CD4-positive, alpha-beta T cell treated with Interleukin-4 for 4 hours (primary cell): ENCODE measurements around the gene PPP6R2.
A peak's percentile ranks its signal among the peaks of the same experiment; 100 is the strongest.
"Not testable (repeated sequence)": the region's sequence is repeated elsewhere in the genome, so short reads cannot be mapped to it uniquely, and the experiment has no call there.

Source experiments
- DNase-seq: peaks from one replicate; pipeline ENCODE4 v3.0.0-alpha.2; 2020

The PPP6R2 gene

DNA sequence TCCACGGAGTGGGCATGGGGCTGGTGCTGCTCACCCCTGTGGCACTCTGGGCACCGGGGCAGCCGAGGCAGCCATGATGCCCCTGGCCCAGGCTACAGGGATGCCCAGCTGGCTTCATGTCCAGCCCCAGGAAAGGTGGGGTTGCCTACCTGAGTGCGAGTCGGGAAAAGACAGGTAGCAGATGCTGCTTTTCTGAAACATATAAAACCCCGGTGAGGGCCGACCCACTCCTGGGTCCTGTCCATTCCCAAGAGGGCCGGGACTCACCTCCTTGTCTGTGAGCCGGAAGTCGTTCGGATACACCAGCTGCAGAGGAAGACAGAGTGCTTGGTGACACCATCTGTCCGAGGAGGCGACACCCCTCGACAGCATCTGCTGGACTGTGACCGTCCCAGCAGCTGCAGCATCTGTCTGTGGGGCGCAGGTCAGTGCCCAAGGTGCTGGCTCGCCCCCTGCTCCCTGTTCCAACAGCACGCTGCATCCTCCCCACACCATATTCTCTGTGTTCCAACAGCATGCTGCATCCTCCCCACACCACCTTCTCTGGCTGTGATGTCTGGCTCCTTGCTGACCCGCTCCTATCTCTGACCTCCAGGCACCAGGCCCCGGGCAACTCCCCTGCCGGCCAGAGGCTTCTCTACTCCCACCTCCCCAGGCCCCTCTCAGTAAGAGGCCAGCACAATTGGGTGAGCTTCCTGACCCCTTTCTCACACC lies 24.3 kb upstream of the PPP6R2 start:
- DNase-seq = no peak

DNA sequence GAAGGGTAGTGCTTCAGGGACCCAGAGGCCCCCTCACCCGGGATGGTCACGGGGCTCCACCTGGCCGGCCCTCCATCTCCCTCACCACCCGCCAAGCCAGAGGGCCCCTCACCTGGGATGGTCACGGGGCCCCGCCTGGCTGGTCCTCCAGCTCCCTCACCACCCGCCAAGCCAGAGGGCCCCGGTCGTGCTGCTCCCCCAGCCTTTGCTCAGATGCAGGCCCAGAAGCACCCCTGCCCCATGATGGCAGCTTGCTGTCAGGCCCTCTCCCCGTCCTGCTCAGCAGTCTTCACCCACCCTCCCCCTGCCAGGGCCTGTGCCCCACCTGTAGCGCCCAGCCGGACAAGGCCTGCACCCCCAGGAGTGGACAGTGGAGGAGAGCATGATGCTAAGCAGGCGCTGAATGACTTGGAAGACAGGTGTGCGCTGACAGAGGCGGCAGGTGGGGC lies 23.6 kb upstream of the PPP6R2 start:
- DNase-seq = no peak

DNA sequence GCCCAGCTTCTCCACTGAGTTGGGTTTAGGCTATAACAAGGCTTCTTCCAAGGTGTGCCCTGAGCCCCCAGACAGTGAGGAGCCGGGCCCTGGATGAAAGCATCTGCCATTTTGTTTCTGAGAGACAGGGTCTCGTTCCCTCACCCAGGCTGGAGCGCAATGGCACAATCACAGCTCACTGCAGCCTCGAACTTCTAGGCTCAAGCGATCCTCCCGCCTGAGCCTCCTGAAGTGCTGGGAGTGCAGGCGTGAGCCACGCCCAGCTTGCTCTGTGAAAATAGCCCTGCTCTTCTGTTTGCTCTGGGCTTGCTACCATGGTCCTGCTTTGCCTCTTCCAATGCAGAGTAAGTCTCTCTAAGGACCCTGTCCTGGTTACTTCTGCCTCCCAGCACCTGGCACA lies 23.0 kb upstream of the PPP6R2 start:
- DNase-seq = no peak

DNA sequence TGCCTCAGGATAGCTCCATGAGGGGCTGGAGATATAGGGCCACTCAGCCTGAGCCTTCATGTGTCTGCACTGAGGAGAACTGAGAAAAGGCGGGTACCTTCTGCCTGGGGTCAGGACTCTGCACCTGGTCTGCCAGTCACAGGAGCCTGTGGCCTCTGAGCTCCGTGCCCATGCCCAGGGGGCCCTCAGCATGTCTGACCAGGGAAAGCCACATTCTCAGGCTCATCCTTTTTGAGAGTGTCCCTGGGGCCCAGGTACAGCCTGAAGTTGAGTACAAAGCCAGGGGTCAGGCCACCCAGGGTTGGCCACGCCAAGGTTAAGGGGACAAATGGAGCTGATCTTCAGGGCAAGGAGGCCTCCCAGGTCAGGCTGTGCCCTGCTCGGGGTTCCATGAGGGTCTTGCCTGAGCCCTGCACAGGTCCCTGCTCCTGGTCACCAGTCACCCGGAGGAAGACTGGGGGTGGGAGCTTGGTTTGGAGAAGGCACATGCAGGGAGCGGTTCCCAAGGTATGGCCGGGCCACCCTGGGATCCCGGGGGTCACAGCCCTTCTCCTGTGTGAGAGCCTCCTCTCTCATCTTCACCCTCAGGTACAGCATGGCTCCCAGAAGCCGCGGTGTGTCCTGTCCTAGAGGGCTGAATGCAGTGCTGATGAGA lies 22.3 kb upstream of the PPP6R2 start:
- DNase-seq = no peak

DNA sequence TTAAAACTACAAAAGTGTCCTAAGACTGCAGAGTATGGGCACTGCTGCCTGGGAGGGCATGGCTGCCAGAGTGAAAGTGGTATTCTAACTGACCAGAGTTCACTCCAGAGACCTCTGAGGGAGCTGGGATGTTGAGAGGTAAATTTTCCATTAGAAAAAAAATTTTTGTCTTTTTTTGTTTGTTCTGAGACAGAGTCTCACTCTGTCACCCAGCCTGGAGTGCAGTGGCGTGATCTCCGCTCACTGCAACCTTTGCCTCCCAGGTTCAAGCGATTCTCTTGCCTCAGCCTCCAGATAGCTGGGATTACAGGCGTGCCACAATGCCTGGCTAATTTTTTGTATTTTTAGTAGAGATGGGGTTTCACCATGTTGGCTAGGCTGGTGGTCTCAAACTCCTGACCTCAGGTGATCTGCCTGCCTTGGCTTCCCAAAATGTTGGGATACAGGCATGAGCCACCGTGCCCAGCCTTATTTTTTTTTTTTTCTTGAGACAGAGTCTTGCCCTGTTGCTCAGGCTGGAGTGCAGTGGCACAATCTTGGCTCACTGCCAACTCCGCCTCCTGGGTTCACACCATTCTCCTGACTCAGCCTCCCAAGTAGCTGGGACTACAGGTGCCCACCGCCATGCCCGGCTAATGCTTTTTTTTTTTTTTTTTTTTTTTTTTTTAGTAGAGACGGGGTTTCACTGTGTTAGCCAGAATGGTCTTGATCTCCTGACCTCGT lies 20.6 kb upstream of the PPP6R2 start:
- not testable (repeated sequence) for DNase-seq

DNA sequence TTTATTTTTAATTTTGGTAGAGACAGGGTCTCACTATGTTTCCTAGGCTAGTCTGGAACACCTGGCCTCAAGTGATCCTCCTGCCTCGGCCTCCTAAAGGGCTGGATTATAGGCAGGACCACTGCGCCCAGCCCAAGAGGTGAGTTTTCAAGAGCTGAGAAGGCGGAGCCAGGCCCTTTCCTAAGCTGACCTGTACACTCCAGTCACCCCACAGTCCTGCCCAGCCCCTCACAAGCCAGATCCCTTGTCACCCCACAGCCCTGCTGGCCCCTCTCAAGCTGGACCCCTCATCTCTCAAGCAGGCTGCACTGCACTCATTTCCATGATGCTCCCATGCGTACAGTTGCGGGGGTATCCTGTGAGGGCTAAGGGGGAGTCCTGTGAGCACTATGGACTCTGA lies 19.2 kb upstream of the PPP6R2 start:
- DNase-seq = no peak

DNA sequence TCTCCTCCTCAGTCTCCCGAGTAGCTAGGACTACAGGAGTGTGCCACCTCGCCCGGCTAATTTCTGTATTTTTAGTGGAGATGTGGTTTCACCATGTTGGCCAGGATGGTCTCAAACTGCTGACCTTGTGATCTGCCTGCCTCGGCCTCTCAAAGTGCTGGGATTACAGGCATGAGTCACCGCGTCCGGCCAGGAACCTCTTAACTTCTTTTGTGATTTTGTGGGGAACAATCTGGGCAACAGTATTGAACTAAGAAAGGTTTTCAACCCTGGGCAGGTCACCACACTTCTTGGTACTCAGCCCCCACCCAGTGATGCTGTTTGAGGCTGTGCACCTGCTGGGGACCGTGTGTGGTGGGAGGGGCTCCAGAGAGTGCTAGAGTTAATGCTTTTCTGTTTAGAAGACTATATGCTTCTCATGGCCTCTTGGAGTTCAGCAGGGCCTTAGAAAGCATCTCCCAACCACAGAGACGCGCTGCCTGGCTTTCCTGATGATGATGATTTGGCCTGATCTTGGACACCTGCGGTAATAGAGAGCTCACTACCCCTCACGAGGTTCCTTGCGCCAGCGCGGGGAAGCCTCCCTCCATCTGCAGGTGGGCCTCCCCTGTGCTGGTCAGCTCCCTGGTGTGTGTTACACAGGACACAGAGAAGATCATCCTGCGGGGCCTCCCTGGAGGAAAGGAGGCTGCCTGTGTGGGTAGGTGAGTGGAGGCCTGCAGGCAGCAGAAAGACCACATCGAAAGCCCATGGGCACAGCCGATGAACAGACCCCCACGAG lies 17.5 kb upstream of the PPP6R2 start:
- no peak for DNase-seq

DNA sequence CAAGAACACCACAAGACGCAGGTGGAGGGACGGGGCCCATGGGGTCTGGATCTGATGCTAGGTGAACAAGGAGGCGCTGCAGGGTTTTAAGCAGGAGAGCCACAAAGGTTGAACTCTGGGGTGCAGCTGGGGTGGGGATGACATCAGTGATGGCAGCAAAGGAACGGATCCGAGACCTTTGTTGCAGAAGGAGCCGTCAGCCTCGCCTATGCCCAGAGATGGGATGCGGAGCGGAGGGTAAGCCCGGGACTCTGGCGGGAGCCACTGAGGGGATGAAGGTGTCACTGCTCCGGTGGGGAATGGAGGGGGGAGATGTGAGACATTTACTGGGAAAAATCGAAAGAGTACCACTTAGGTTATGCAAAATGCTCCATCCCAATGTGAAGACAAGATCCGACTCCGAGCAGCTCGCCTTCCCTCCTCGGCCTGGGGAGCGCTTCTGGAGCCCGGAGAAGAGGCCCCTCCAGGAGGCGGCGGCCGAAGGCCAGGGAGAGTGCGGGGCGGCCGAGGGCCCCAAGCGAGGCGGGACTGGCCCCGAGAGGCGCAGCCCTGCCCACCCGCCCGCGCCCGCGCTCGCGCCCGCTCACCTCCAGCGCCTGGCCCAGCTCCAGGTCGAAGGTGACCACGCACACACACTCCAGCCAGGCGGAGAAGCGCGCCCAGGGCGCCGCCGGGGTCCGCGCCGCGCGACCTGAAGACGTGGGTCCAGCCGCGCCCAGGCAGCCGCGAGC lies 16.7 kb upstream of the PPP6R2 start:
- DNase-seq = no peak

DNA sequence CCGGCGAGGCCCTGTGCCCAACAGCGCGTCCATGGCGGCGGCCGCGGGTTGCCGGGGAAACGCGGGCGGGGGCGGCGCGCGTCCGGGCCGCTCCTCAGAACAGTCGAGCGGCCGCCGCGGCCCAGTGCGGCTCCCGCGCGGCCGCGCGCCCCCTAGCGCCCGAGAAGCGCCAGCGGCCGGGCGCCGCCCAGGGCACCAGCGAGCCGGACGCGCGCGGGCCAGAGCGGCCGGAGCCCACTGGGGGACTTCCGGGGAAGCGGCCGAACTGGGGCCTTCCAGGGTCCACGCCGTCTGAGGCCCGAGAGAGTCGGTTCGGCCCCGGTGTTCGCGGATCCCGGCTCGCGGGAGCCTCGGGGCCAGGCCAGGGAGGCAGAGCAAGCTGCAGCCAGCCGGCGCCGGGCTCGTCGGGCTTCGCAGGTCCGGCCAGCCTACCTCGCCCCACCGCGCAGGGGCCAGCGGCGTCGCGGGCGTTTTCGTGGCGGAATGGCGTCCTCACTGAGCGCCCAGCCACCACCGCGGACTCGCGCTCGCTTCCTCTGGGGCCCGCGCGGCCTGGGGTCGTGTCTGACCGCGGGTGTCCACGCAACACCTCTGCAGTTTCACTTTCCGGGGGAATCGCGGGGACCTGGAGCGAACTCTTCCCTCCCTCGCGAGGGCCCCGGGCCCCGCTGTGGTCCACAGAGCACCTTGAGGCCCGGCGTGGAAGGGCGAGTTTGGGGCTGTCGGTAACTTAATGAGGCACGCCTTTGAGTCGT lies 16.0 kb upstream of the PPP6R2 start, which contains the start of gene DENND6B:
Gene DENND6B (minus strand): TSS at position 57 of the 755 bp plus-strand sequence. CDS start 24 bp downstream, at position 33.
- DNase-seq = peak; percentile 52

DNA sequence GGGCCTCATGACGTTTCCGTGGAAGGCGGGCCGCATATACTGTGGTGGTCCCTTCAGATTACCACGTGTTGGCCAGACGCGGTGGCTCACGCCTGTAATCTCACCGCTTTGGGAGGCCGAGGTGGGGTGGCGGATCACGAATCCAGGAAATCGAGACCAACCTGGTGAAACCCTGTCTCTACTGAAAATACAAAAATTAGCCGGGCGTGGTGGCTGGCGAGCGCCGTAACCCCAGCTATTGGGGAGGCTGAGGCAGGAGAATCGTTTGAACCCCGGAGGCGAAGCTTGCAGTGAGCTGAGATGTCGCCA lies 15.5 kb upstream of the PPP6R2 start:
- DNase-seq = no peak

DNA sequence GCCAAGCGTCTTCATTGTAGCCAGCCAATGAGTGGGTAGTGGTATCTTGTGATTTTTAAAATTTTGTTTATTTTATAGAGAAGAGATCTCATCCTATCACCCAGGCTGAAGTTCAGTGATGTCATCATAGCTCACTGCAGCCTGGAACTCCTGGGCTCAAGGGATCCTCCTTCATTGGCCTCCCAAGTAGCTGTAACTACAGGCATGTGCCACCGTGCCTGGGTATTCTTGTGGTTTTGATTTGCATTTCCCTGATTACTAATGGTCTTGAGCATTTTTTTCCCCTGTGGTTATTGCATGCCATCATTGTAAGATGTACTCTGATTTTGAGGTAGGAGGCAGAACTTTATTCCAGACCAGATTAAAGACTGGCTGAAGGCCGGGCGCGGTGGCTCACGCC lies 13.9 kb upstream of the PPP6R2 start:
- no peak for DNase-seq

DNA sequence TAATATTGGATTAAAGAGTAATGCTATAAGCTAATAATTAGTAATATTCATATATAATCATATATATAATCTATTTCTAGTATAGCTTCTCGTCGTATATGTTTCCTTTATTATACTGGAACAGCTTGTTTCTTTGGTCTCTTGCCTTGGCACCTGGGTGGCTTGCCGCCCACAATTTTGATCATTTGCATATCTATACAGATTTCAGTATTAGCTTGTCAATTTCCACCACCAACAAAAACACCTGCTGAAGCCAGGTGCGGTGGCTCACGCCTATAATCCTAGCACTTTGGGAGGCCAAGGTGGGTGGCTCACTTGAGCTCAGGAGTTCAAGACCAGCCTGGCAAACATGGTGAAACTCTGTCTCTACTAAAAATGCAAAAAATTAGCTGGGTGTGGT lies 8.7 kb upstream of the PPP6R2 start:
- not testable (repeated sequence) for DNase-seq

DNA sequence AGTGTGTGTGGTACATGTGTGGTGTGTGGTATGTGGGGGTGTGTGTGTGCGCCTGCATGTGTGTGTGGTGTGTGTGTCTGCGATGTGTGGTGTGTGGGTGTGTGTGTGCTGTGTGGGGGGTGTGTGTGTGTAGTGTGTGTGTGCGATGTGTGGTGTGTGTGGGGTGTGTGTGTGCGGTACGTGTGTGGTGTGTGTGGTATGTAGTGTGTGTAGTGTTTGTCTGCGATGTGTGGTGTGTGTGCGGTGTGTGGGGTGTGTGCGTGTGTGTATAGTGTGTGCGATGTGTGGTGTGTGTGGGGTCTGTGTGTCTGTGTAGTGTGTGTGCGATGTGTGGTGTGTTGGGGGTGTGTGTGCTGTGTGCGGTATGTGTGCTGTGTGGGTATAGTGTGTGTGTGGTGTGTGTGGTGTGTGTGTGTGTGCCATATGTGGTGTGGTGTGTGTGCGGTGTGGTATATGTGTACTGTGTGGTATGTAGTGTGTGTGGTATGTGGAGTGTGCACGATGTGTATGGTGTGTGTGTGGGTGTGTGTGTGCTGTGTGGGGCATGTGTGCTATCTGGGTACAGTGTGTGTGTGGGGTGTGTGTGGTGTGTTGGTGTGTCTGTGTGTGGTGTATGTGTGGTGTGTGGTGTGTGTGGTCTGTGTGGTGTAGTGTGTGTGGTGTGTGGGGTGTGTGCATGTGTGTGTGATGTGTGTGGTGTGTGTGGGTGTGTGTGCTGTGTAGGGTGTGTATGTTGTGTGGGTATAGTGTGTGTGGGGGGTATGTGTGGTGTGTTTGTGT lies 5.7 kb upstream of the PPP6R2 start:
- no peak for DNase-seq

DNA sequence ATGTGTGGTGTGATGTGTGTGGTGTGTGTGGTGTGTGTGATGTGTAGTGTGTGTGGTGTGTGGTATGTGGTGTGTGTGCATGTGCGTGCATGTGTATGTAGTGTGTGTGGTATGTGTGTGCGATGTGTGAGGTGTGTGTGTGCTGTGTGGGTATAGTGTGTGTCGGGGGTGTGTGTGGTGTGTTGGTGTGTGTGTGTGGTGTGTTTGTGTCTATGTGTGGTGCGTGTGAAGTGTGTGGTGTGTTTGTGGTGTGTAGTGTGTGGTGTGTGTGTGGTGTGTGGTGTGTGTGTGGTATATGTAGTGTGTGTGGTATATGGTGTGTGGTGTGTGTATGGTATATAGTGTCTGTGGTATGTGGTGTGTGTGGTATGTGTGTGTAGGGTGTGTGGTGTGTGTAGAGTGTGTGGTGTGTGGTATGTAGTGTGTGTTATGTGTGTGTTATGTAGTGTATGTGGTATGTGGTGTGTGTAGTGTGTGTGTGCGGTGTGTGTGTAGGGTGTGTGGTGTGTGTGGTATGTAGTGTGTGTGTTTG lies 5.0 kb upstream of the PPP6R2 start:
- DNase-seq = no peak

DNA sequence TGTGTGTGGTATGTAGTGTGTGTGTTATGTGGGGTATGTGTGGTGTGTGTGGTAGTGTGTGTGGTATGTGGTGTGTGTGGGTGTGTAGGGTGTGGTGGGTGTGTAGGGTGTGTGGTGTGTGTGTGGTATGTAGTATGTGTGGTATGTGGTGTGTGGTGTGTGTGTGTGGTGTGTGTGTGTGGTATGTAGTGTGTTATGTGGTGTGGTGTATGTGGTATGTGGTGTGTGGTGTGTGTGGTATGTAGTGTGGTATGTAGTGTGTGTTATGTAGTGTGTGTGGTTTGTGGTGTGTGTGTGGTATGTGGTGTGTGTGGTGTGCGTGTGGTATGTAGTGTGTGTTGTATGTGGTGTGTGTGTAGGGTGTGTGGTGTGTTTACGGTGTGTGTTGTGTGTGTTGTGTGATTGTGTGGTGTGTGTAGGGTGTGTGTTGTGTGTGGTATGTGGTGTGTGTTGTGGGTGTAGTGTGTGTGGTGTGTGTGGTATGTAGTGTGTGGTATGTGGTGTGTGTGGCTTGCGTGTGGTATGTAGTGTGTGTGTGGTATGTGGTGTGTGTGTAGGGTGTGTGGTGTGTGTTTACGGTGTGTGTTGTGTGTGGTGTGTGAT lies 4.2 kb upstream of the PPP6R2 start:
- DNase-seq = no peak

DNA sequence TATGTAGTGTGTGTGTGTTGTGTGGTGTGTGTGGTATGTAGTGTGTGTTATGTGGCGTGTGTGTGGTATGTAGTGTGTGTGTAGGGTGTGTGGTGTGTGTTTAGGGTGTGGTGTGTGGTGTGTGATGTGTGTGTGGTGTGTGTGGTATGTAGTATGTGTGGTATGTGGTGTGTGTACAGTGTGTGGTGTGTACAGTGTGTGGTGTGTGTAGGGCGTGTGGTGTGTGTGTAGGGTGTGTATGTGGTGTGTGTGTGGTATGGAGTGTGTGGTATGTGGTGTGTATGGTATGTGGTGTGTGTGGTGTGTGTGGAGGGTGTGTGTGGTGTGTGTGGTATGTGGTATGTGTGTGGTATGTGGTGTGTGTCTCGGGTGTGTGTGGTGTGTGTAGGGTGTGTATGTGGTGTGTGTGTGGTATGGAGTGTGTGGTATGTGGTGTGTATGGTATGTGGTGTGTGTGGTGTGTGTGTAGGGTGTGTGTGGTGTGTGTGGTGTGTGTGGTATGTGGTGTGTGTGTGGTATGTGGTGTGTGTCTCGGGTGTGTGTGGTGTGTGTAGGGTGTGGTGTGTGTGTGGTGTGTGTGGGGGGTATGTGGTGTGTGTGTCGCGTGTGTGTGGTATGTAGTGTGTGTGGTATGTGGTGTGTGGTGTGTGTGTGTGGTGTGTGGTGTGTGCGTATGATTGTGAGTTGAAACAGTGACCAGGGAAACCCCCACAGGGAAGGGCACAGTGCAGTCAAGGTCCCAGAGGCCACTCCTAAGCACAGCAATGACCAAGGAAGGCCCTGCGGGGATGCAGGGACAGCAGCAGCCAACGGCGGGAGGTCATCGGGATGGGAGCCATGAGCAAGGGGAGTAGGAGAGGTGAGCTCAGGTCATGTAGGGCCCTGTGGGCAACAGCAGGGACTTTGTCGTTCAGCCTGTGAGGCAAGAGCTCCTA lies 2.9 kb upstream of the PPP6R2 start:
- no peak for DNase-seq

DNA sequence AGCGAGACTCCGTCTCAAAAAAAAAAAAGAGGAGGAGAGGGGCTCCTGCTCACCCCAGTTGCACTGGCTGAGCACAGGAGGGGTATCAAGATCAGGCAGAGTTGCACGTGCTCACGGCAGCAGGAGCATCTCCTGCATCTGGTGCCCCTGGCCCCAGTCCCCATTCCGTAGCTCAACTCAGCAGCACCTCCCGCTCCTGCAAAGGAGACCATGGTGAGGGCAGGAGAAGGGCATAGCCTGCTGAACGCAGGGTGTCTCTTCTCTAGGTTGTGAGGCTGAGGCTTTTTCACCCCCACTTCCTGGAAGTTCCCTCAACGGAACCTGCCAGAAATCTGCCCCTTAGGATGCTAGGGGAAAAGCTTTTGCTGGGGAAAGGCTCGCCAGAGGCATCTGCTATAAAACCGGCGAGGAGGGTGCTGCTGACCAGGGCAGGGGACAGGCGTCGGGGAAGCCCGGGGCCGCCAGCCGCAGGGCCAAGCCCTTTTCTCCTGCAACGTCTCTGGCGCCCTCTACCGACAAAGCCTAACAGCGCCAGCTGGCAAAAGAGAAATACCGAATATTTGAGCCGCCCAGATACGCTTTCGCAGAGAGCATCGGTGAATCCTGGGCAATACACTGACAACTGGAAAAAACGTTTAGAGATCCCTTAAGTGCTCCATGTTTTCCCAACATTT lies 1.0 kb upstream of the PPP6R2 start:
- peak; percentile 87 for DNase-seq

DNA sequence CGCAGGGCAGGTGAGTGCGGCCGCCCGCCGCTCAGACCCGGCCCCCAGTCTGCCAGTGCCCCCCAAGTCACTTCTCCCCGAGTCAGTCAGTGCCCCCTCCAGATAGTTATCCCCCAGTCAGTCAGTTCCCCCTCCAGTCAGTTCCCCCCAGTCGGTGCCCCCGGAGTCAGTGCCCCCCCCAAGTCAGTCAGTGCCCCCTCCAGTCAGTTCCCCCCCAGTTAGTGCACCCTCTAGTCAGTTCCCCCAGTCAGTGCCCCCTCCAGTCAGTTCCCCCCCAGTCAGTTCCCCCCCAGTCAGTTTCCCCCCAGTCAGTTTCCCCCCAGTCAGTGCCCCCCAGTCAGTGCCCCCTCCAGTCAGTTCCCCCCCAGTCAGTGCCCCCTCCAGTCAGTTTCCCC lies 411 bp downstream of the PPP6R2 start:
- no peak for DNase-seq

DNA sequence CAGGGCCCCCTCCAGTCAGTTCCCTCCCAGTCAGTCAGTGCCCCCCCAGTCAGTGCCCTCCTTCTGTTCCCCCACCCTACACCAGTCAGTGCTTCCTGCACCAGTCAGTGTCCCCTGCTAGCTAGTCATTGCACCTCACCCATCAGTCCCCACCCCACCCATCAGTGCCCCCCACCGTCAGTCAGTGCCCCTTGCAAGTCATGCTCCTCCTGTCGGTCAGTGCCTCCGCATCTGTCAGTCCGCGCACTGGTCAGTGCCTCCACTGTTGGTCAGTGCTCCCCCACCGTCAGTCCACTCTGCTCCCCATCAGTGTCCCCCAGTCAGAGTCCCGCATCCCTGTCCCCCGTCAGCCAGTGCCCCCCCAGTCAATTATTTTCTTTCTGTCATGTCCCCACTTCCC lies 3.3 kb downstream of the PPP6R2 start:
- DNase-seq = no peak
